ENCODE data around the gene PLEKHG3.

GRCh38 chr14:64718762-64719161 lies 14.5 kb downstream of the PLEKHG3 start:
- TF ChIP-seq CTCF (IDR thresholded peaks at IDR 0.05) = no peak
- no peak for TF ChIP-seq EZH2phosphoT487 (IDR thresholded peaks at IDR 0.05)

Measured in neural progenitor cell (in vitro differentiated cells).